HG02610 (cell line): ENCODE measurements around the gene TEFM.
"Not testable (repeated sequence)": the region's sequence is repeated elsewhere in the genome, so short reads cannot be mapped to it uniquely, and the experiment has no call there.

Source experiments
- ATAC-seq: cut with Tn5 transposase; IDR thresholded peaks from one replicate; pipeline ENCODE4 v1.9.1; 2021; ENCODE audit warnings: mild to moderate bottlenecking, moderate library complexity; ENCODE audit not compliant: unreplicated experiment

TEFM gene

GRCh38 chr17:30921544-30922196, 15.6 kb upstream of the TEFM start, which contains the start of gene ADAP2:
Gene ADAP2 (plus strand): TSS chr17:30921945. CDS start chr17:30922015, 70 bp downstream.
- no peak for ATAC-seq

GRCh38 chr17:30920683-30921543, 14.9 kb upstream of the TEFM start:
- ATAC-seq = no peak

- ATAC-seq = no peak
These were observed 14.2 kb upstream of the TEFM start for GRCh38 chr17:30920282-30920681.

GRCh38 chr17:30917050-30917449, 11.0 kb upstream of the TEFM start:
- ATAC-seq = no peak

GRCh38 chr17:30915833-30916611, 10.0 kb upstream of the TEFM start:
- no peak for ATAC-seq

- ATAC-seq = no peak
These were observed 7.9 kb upstream of the TEFM start for GRCh38 chr17:30913955-30914354.

- ATAC-seq = not testable (repeated sequence)
These were observed 4.1 kb upstream of the TEFM start for GRCh38 chr17:30910151-30910550.

GRCh38 chr17:30908717-30909420, 2.8 kb upstream of the TEFM start:
- no peak for ATAC-seq

- ATAC-seq = peak; percentile 24
These were observed 317 bp downstream of the TEFM start for GRCh38 chr17:30905742-30906100.

- ATAC-seq = no peak
These were observed 8.7 kb downstream of the TEFM start for GRCh38 chr17:30897311-30897710.

- no peak for ATAC-seq
These were observed 11.8 kb downstream of the TEFM start for GRCh38 chr17:30894236-30894635.

- ATAC-seq = no peak
These were observed 19.9 kb downstream of the TEFM start for GRCh38 chr17:30886187-30886586.

- ATAC-seq = no peak
These were observed 37.0 kb downstream of the TEFM start for GRCh38 chr17:30869005-30869404.

GRCh38 chr17:30864636-30865035, 41.4 kb downstream of the TEFM start:
- ATAC-seq = no peak

- no peak for ATAC-seq
These were observed 47.3 kb downstream of the TEFM start for GRCh38 chr17:30858556-30859250.

- ATAC-seq = no peak
These were observed 51.9 kb downstream of the TEFM start for GRCh38 chr17:30854146-30854545.
